ENCODE results near the gene ACOXL.

- TF ChIP-seq POLR2A (IDR thresholded peaks at IDR 0.05; ENCODE audit: low read length) (no peak), GATA1 (IDR thresholded peaks at IDR 0.05; ENCODE audit: low read depth, low read length) (no peak)
These were observed 298.6 kb downstream of the ACOXL start for GRCh38 chr2:111030945-111031344.

All from erythroblast (primary cell).